T-helper 17 cell (primary cell): ENCODE data around the gene UBR4. TPM values are rescaled to one million over a fixed set of nuclear protein-coding genes. Genes with fewer than 3 reads are reported as not detected.
A peak's percentile ranks its signal among the peaks of the same experiment; 100 is the strongest.

Experiments
- ATAC-seq: fragments of 150-1000 bp; cut with Tn5 transposase; 2 replicates; pipeline ENCODE4 v1.10.0; 2021; ENCODE audit warnings: mild to moderate bottlenecking, moderate library complexity
- DNase-seq, 3 donors: peaks; one replicate each; pipeline versions ENCODE4 v3.0.0 to v3.0.0-alpha.2; 2020 to 2021
- H3K9me3 ChIP-seq: one replicate; pipeline ENCODE4 v1.7.0; 2013; ENCODE audit warnings: low read length, mild to moderate bottlenecking; ENCODE audit not compliant: control insufficient read depth, poor library complexity, severe bottlenecking
- H3K27ac Mint-ChIP-seq: one replicate; pipeline ENCODE4 v1.8.0; 2022; ENCODE audit warnings: mild to moderate bottlenecking, moderate library complexity, mixed read lengths
- H3K27me3 Mint-ChIP-seq: one replicate; pipeline ENCODE4 v1.8.0; 2022; ENCODE audit warnings: mixed read lengths
- H3K36me3 Mint-ChIP-seq: one replicate; pipeline ENCODE4 v1.8.0; 2022; ENCODE audit warnings: low read depth, mixed read lengths
- H3K4me1 Mint-ChIP-seq: one replicate; pipeline ENCODE4 v1.8.0; 2022; ENCODE audit warnings: mild to moderate bottlenecking, mixed read lengths
- H3K4me3 Mint-ChIP-seq: one replicate; pipeline ENCODE4 v1.8.0; 2022; ENCODE audit warnings: mild to moderate bottlenecking, moderate library complexity, mixed read lengths
- total RNA-seq, 4 donors: library from RNA in 2 of 4; stranded (reverse) in 2 of 4; gene quantifications; one replicate each; pipeline ENCODE4 v1.2.3 and lab custom pipeline; 2022 to 2026

UBR4 gene
- total RNA-seq, 2 donors from 2014 or later, result 140 to 158 TPM

DNA sequence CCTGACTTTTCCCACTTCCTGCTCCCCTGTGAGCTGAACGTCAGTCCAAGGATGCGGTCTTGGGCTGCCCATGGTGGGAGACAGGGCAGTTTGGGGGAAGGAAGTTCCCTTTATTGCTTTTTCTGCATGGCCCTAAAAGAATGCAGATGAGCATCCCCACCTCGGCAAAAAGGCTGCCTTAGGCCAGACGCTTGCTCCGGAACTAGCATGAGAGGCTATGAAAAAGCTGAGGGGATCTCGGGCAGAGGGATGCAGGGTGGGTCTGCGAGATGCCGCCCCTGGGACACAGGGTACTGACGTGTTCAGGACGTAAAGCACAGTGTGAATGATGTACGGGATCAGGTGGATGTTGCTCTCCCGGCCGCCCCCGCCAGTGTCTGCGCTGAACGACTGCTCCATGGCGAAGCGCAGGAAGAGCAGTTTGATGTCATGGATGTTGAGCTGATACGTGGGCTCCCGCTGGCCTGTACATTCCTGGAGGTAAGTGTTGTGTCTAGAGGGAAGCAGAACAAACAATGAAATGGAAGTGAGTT, 125.8 kb downstream of the UBR4 start:
- Mint-ChIP-seq H3K4me3 (no peak overlapping the region), H3K36me3 (peaks cover 16% of the 10 kb centered on the region), H3K4me1 (peaks cover 5% of the 10 kb centered on the region), H3K27ac (no peak overlapping the region), H3K27me3 (no peaks in the 10 kb centered on the region)
- H3K9me3 ChIP-seq, result no peaks in the 10 kb centered on the region
- DNase-seq (no peak), ATAC-seq (no peak)

GRCh38 chr1:19083081-19083480, 127.0 kb downstream of the UBR4 start:
- peaks cover 16% of the 10 kb centered on the region for H3K36me3 Mint-ChIP-seq
- ATAC-seq, result no peak
- no peaks in the 10 kb centered on the region for H3K9me3 ChIP-seq
- H3K27ac Mint-ChIP-seq, result peak overlapping the region; percentile 61
- H3K4me1 Mint-ChIP-seq, result no peaks in the 10 kb centered on the region
- no peak overlapping the region for H3K4me3 Mint-ChIP-seq
- DNase-seq, result no peak
- no peaks in the 10 kb centered on the region for H3K27me3 Mint-ChIP-seq

- H3K27ac Mint-ChIP-seq, result no peak overlapping the region
Measured at GRCh38 chr1:19081218-19081893, 128.7 kb downstream of the UBR4 start.

GRCh38 chr1:19080721-19081120, 129.3 kb downstream of the UBR4 start:
- H3K9me3 ChIP-seq, result no peaks in the 10 kb centered on the region
- no peak for ATAC-seq
- H3K4me1 Mint-ChIP-seq, result no peaks in the 10 kb centered on the region
- no peaks in the 10 kb centered on the region for H3K27me3 Mint-ChIP-seq
- no peak for DNase-seq
- peaks cover 16% of the 10 kb centered on the region for H3K36me3 Mint-ChIP-seq
- no peak overlapping the region for H3K4me3 Mint-ChIP-seq
- H3K27ac Mint-ChIP-seq, result peak overlapping the region; percentile 29

More at GRCh38 chr1:19081218-19081893, 128.7 kb downstream of the UBR4 start:
- Mint-ChIP-seq H3K4me3 (no peak overlapping the region), H3K27me3 (no peaks in the 10 kb centered on the region), H3K4me1 (no peaks in the 10 kb centered on the region), H3K36me3 (peaks cover 16% of the 10 kb centered on the region)
- no peaks in the 10 kb centered on the region for H3K9me3 ChIP-seq
- DNase-seq (no peak), ATAC-seq (no peak)

DNA sequence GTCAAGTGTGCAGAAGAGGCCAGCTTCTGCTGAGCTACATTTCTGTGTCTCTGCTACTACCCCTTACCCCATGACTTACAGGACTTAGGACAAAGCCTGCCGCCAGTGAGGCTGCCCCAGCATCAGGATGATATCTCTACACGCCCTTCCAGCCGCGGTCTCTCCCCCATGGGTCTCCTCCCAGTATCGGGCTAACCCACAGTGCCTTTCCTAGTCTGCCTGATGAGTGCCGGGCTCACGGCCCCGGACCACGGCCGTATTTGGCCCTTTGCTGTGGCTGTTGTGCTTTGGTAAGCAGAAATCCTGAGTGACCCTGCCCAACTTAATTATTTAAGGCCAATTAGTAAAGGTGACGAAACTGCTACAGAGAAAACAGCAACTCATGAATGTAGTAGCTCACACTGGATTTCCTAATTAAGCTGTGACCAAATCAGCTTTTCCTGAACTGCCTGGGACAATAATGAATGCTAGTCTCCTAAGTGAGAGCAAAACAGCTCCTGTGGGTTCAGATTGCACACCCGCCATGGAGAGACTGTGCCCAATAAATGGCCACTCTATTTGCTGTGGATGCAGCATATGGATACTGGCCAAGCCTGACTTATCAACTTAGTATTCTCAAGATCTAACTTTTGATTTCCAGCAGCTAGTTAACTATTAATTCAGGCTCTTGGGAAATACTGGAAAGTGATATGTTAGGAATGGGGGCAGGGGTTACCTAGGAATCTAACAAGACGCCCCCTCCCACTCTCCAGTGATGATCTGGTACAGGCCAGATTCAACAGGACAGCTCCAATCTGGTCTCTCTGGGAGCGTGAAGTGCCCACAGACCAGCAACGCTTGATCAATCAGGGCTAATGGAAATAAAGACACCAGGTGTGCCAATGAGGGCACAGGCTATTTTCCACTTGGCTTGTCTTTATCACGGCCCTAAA, 130.3 kb downstream of the UBR4 start:
- ATAC-seq (no peak), DNase-seq (no peak)
- H3K4me1 Mint-ChIP-seq, result peaks cover 8% of the 10 kb centered on the region
- no peaks in the 10 kb centered on the region for H3K9me3 ChIP-seq
- no peaks in the 10 kb centered on the region for H3K27me3 Mint-ChIP-seq
- H3K36me3 Mint-ChIP-seq, result peaks cover 16% of the 10 kb centered on the region
- no peak overlapping the region for H3K4me3 Mint-ChIP-seq
- peak overlapping the region; percentile 29 for H3K27ac Mint-ChIP-seq

DNA sequence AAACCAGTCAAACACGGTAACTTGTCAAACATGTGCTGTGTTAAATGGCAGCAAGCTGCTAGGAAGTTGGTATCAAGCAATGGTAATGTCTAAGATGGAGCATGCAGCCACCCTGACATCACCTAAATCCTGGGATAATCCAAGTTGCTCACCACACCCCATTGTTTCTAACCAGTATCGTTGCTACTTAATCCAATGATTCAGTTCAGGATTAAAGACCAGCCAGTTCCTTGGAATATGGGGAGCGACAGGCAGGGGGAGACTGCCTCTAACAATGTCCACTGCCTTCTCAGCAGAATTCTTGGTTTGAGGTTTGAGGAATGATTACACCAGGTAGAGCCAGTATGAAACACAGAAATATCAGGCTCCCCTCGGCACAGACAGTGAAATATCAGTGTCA, 131.5 kb downstream of the UBR4 start:
- Mint-ChIP-seq H3K27me3 (no peaks in the 10 kb centered on the region), H3K4me3 (no peak overlapping the region), H3K36me3 (peaks cover 8% of the 10 kb centered on the region), H3K27ac (no peak overlapping the region), H3K4me1 (peaks cover 18% of the 10 kb centered on the region)
- H3K9me3 ChIP-seq, result no peaks in the 10 kb centered on the region
- DNase-seq, result no peak
- no peak for ATAC-seq

- H3K27ac Mint-ChIP-seq, result no peak overlapping the region
- no peak for DNase-seq
- no peaks in the 10 kb centered on the region for H3K9me3 ChIP-seq
- H3K27me3 Mint-ChIP-seq, result no peaks in the 10 kb centered on the region
- peaks cover 22% of the 10 kb centered on the region for H3K4me1 Mint-ChIP-seq
- peaks cover 4% of the 10 kb centered on the region for H3K36me3 Mint-ChIP-seq
- no peak for ATAC-seq
- no peak overlapping the region for H3K4me3 Mint-ChIP-seq
Measured at GRCh38 chr1:19076841-19077616, 133.0 kb downstream of the UBR4 start.

DNA sequence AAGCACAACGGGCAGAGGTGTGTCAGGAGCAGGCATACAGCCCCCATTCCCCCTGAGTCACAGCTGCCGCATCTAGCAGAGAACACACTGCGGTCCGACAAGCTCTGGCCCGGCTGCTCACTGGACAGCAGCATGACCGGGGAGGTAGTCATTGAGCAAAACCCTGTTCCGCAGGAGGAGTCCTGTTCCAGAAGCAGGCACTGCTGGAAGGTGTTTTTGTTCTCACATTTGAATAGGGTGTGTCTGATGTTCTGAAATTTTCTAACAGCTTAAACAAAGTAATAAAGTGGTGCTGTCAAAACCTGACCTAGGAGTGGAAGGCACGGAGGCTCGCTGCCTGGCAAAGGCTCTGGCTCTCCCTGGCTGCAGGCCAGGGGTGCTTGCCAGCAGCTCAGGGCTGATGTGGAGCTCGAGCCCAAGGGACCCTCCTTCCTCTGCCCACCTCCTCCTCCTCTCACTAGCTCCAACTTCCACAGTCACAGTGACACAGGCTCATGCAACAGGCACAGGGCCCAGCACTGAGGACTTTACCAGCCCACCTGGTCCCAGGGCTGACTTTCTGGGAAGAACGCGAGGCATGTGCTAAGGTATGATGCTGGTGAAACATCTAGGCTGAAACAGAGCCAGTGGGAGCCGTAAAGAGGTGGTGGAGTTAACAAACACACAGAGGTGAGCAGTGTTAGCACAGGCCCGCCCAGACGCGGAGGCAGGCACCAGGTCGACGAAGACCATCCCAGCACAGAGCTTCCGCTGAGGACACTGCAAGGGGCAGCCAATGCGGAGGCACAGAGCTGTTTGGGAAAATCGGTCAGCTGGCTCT, 135.0 kb downstream of the UBR4 start:
- DNase-seq, result no peak
- H3K4me3 Mint-ChIP-seq, result peak overlapping the region; percentile 86
- H3K27ac Mint-ChIP-seq, result peak overlapping the region; percentile 70
- H3K36me3 Mint-ChIP-seq, result no peaks in the 10 kb centered on the region
- peaks cover 24% of the 10 kb centered on the region for H3K4me1 Mint-ChIP-seq
- ATAC-seq, result peak; percentile 22
- no peaks in the 10 kb centered on the region for H3K27me3 Mint-ChIP-seq
- H3K9me3 ChIP-seq, result no peaks in the 10 kb centered on the region

DNA sequence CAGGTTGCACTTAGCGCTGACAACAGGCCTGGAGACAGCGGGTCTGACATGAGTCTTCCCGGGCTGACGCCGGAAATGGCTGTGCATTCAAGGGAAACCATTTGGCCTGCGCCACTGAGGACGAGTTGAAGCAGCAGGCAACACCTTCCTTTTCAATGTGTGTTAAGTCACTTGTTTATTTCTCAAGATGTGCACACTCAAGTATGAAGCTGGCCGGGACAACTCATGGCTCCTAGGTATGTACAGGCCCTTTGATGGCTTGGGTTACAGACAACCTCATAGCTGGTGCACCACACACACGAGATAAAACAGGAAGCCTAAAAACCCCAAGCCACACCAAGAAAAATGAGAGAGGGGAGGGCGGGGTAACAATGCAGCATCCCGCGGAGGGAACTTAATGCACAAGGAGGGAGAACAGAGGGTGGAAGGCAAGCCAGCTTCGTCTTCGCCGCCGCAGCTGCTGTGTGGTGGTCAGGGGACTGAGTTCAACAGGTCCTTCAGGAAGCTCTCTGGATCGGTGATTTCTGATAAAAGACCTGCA, 135.6 kb downstream of the UBR4 start:
- H3K4me3 Mint-ChIP-seq, result peak overlapping the region; percentile 86
- H3K36me3 Mint-ChIP-seq, result no peaks in the 10 kb centered on the region
- peak in 2 of 3 donors; percentile 48 for DNase-seq
- peak; percentile 98 for ATAC-seq
- H3K27ac Mint-ChIP-seq, result peak overlapping the region; percentile 70
- H3K9me3 ChIP-seq, result no peaks in the 10 kb centered on the region
- no peaks in the 10 kb centered on the region for H3K27me3 Mint-ChIP-seq
- peaks cover 27% of the 10 kb centered on the region for H3K4me1 Mint-ChIP-seq

GRCh38 chr1:19073311-19074186, 136.5 kb downstream of the UBR4 start:
- Mint-ChIP-seq H3K27ac (peak overlapping the region; percentile 70), H3K36me3 (no peaks in the 10 kb centered on the region), H3K4me1 (peaks cover 27% of the 10 kb centered on the region), H3K4me3 (peak overlapping the region; percentile 62), H3K27me3 (no peaks in the 10 kb centered on the region)
- ATAC-seq (no peak), DNase-seq (no peak)
- no peaks in the 10 kb centered on the region for H3K9me3 ChIP-seq

GRCh38 chr1:19072285-19072981, 137.6 kb downstream of the UBR4 start:
- ATAC-seq, result no peak
- DNase-seq, result no peak
- H3K4me3 Mint-ChIP-seq, result no peak overlapping the region

More at GRCh38 chr1:19072285-19072981, 137.6 kb downstream of the UBR4 start:
- Mint-ChIP-seq H3K4me1 (peaks cover 27% of the 10 kb centered on the region), H3K27me3 (no peaks in the 10 kb centered on the region), H3K36me3 (no peaks in the 10 kb centered on the region), H3K27ac (peak overlapping the region; percentile 39)
- H3K9me3 ChIP-seq, result no peaks in the 10 kb centered on the region
